VCaP (cell line): ENCODE measurements around the gene SPCS3.

ENCODE experiments used
- H3K27ac ChIP-seq: fragments of 450-650 bp; 2 replicates; pipeline ENCODE4 v1.5.1; 2017
- TF ChIP-seq, protein P1 (sequence below): fragments of 450-650 bp; conservative IDR thresholded peaks from 2 replicates; pipeline ENCODE4 v1.5.1; 2017; ENCODE audit warnings: mild to moderate bottlenecking, moderate library complexity

The SPCS3 gene

DNA sequence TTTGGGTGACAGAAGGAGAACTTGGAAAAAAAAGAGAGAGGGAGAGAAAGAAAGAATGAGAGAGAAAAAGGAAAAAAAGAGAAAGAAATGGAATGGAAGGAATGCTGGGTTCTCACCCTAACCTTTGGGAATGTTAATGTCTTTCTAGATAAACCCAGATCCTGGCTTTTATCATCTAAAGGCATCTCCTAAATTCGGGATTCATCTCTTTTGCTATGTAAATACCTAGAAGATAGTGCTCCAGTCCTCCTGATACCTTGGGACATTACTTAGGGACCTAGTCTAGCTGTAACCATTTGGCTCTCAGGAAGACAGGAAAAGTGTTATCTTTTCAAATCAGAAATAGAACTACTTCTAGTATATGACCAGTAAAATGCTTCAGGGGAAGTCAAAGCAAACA is 15.8 kb upstream of the SPCS3 start:
- H3K27ac ChIP-seq = no peak overlapping the region
- TF ChIP-seq, protein P1, sequence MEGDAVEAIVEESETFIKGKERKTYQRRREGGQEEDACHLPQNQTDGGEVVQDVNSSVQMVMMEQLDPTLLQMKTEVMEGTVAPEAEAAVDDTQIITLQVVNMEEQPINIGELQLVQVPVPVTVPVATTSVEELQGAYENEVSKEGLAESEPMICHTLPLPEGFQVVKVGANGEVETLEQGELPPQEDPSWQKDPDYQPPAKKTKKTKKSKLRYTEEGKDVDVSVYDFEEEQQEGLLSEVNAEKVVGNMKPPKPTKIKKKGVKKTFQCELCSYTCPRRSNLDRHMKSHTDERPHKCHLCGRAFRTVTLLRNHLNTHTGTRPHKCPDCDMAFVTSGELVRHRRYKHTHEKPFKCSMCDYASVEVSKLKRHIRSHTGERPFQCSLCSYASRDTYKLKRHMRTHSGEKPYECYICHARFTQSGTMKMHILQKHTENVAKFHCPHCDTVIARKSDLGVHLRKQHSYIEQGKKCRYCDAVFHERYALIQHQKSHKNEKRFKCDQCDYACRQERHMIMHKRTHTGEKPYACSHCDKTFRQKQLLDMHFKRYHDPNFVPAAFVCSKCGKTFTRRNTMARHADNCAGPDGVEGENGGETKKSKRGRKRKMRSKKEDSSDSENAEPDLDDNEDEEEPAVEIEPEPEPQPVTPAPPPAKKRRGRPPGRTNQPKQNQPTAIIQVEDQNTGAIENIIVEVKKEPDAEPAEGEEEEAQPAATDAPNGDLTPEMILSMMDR = no peak

DNA sequence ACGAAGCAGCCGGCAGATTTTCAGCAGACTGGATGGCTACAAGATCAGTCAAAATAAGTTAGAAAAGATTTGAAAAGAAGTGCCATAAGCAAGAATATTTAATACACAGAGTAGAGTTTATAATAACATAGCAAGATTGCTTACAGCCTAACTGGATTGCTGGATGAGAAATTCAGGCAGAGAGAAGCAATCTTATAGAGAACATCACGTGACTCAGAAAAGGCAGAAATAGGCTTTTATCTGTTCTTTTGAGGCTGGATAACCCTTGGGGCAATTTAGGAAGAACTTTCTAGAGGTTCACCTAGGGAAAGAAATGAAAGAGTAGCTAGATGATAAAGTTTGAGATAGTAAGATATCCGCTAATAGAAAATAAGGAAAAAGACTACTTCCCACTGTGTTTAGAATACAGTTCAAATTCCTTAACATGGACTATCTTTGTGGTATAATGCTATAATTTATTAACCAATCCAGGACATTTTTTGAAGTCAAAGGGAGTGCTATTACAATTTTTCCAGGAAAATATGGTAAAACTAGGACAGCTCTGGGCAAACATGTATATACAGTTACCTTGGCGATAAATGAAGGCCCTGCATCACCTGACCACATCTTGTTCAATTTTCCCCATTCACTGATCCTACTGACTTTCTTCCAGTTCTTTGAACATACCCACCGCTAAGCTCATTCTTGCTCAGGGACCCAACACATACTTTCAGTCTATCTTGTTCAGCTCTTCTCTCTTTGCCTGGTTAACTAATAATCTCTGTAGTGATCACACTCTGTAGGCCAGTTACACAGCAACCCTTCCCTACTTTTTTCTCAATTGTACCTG is 12.7 kb upstream of the SPCS3 start:
- no peak overlapping the region for H3K27ac ChIP-seq
- TF ChIP-seq, protein P1 = no peak

DNA sequence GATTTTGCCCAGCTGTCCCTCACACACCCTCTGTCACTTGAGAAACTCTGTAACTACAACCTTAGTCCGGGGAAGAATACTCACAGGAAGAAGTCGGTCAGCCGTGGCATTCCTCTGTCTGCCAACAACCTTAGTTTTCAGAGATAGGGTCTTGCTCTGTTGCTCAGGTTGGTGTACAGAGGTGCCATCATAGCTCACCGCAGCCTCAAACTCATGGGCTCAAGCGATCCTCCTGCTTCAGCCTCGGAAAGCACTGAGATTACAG is 12.2 kb upstream of the SPCS3 start:
- TF ChIP-seq, protein P1 = no peak
- no peak overlapping the region for H3K27ac ChIP-seq

DNA sequence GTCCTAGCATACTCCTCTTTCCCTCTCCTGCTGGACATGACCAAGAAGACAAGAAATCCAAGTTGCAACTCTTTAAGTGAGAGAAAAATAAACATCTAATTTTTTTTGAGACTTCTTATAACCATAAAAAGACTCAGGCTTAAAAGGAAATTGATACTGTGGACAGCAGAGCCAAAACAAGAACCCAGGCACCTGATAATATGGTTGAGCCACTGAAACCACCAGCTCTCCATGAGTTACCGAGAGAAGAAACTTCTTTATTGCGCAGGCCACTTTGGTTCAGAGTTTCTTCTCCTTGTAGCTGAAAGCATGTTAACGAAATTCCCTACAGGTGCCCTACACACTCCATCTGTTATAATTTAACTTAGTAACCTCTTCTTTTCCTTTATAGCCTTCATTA is 11.3 kb upstream of the SPCS3 start:
- no peak overlapping the region for H3K27ac ChIP-seq
- TF ChIP-seq, protein P1 = no peak

DNA sequence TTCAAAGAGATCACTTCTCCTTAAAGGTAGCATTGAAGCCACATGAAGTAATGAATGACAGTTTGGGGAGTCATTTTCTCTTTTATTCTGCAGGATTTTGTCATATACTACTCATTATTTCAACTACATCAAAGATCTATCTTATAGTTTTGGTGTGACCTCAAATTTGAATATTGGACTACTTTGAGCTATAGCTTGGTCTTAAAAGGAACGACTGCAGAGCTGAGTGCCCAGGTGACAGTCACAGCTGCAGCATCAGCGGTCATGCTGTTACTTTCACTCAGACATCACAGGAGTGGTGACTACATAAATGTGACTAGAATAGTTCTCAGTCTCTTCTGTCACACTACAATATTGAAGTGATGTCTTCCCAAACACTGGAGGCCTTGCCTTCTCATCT is 10.7 kb upstream of the SPCS3 start:
- TF ChIP-seq, protein P1 = no peak
- H3K27ac ChIP-seq = no peak overlapping the region

DNA sequence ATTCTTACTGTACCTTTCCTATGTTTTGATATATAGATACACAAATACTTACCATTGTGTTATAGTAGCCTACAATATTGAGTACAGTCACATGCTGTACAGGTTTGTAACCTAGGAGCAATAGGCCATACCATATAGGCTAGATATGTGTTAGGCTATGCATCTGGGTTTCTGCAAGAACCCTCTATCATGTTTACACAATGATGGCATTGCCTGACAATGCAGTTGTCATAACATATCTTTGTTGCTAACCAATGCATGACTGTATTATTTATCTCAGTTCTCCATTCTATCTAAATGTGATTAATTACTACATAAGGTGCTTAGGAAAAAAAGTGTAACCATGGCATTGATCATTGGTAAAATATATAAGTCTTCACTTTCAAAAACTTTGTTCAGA is 10.0 kb upstream of the SPCS3 start:
- H3K27ac ChIP-seq = no peak overlapping the region
- TF ChIP-seq, protein P1 = no peak

DNA sequence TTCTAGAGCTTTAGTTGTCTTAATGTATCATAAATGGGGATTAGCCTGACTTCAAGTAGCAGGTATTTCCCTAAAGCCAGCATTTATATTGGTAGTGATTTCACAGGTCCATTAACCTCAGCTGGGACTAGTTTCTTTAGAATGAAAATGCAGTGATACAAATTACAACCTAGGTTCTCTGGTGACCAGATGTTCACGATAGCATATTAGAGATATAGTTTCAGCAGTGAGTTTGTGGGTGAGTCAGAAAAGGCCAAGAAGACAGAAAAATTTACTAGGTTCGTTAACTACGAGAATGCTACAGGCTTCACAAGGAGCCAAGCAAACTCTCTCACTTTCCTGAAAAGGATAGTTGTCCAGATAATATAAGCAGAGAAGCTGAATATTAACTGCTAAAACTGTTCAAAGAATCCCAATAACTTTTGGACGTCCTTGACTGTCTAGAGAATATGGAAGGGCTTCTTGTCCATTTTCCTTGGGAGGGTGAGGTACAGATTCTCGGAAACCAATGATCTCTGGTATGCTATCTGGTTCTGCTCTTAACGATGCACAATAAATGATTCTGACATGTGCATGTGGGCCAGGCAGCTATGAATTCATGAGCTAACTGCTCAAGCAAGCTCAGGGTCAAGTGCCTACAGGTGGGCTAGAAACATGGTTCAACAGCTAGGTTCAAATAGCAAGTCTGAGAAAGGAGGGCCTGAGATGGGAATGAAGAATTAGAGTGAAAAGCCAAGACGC is 6.0 kb upstream of the SPCS3 start:
- H3K27ac ChIP-seq = no peak overlapping the region
- TF ChIP-seq, protein P1 = no peak
